DMS153 treated with DMSO at 0.1 percent for 48 hours (cell line): Measurements from ENCODE around the gene EFCAB6.

ENCODE experiments used
- DNase-seq: peaks from one replicate; lab custom pipeline; 2025; ENCODE audit not compliant: unreplicated experiment; lab: John Stamatoyannopoulos, UW

EFCAB6 gene

DNA sequence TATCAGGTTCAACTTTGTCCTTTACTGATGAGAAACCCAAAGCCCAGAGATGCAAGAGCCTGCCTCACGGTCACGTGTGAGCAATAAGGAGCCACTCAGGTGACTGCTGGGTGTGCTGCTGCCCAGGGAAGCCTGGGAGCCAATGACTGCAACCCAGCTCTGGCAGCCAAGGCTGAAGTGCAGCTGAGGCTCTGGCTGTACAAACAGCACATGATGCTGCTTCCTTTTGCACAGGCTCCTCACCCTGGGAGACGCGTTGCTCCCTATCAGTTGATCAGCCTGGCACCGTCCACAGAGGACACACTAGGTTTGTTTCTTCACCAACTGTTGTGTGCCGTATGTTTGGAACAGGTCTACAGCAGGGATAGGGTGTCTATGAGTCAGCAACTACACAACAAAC is 168.7 kb downstream of the EFCAB6 start:
- DNase-seq: no peak

DNA sequence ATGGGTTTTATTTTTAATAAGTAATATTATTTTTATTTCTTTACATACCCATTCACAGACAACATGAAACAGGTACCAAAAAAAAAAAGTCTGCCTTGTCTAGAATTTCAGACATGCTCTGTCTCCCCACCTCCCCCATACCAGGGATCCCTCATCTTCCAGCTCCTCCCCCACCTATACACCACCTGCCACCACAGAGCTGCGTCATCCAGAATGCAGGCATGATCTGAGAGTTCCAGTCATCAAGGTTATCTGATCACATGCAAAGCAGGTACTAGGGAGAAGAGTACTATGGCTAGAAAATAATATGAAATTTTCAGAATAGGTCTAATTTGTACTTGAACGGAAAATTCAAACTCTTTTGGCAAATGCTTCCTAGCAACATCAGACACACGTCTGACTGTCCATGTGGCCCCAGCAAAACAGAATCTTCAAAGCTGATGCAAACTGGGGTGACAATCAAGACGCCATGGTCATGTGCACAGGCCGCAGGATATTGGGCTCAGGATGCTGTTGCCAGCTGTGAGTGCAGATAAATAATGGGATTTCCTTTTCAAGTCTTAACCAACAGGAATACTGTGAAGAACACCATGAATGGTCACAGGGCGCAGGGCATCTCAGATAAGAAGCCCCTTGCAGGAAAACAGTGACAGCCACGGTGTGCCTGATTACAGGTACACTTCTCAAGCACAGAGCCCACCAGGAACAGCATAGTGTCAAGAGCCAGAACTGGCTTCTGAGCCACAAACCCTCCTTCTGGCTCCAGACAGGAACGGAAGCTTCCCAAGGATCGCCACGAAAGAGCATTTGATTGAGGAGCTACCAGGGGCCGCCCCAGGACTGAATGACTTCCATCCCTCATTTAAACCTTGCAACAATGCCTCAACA is 169.5 kb downstream of the EFCAB6 start:
- no peak for DNase-seq

GRCh38 chr22:43639228-43639948 is 172.7 kb downstream of the EFCAB6 start:
- no peak for DNase-seq

GRCh38 chr22:43637275-43638260 is 174.5 kb downstream of the EFCAB6 start:
- DNase-seq: no peak

- DNase-seq: no peak
These were observed 176.0 kb downstream of the EFCAB6 start for GRCh38 chr22:43636086-43636485.

DNA sequence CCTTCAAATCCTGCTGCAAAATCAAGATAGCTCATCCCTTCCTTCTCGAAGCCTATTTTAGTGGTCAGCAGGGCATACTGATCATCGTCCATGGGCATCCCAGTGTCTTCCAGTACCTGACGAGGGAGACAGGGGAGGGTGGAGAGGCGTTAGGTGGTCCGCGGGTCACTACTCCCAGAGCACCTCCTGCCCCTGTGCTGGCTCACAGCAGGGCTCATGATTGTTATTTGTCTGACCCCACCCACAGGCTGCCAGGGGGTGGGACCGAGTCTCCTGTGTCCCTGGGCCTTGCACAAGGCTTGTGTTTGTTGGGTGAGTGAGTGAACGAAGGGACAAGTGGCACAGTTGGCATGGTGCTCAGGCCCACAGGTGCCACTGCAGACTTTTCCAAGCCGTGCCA is 177.0 kb downstream of the EFCAB6 start:
- no peak for DNase-seq

DNA sequence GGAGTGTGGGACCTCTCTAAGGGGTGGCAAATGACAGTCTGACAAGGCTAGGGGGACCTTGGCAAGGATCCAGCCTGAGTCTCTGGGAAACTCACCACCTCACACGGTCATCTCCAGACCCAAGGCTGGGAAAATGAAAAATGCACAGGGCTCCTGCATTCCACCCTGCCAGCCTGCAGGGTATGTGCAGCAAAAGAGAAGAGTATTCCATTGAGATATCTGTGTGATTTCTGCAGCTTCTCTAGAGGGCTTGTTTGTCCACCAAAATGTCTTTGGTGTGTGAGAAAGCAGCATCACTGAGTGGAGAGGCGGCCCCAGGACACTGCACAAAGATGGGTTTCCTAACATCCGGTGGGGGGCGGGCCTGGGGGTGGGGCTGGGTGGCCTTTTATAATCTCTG is 177.8 kb downstream of the EFCAB6 start:
- DNase-seq: no peak

GRCh38 chr22:43633631-43634285 is 178.3 kb downstream of the EFCAB6 start:
- DNase-seq: no peak

GRCh38 chr22:43631846-43632245 is 180.3 kb downstream of the EFCAB6 start:
- no peak for DNase-seq

DNA sequence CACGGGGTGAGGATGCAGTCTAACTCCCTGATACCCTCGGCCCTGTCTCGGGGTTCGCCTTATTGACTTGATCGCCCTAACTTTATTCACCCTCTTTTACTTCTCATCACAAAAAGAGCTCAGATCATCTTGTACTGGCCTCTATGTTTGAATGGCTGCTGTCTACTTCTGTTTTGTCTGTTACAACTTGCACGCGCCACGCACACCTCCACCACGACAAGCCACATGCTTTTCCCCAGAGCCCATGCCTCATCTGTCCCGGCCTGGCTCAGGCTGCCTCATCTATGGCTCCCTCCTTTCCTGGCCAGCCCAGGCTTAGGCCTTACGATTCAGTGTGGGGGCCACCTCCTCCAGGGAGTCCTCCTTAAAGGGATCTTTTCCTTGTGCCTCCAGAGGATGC is 180.9 kb downstream of the EFCAB6 start:
- no peak for DNase-seq

- DNase-seq: no peak
These were observed 181.7 kb downstream of the EFCAB6 start for GRCh38 chr22:43630451-43630850.

- DNase-seq: no peak
These were observed 183.9 kb downstream of the EFCAB6 start for GRCh38 chr22:43628250-43628649.

GRCh38 chr22:43627485-43628213 is 184.5 kb downstream of the EFCAB6 start:
- no peak for DNase-seq

- no peak for DNase-seq
These were observed 186.9 kb downstream of the EFCAB6 start for GRCh38 chr22:43625242-43625641.

DNA sequence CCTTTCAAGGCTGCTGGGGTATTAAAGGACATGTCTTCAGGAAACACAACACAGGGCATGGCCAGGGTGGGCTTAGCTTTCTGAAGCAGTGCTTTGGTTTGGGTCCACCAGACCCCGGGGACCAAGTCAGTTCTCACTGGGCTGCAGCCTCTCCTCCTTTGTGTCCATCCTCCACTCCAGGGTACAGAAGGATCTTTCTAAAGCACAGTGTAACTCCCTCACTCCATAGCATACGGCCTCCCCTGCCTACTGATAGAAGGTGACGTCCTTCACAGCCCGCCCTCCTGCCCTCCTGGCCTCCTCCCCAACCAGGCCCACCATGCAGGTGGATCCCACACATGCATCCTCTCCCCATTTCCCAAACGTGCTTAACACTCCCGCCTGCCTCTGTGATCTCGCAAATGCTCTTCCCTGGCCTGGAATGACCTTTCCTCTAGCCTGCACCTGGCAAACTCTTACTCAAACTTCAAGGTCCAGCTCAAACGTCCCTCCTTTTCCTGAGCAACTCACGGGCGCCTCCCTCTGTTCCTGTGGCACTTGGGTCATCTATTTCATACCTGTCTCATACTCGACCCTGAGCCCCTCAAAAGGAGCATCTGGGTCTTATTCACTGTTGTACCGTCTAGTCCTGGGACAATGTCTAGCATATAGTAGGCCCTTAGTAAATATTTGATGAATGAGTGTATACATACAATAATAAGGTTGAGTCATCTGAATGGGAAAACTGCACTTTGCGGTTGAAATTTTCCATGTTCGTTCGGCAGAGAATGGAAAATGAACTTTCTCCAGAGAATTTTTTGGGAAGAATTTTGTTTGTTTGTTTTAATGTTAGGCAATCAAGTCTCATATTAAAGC is 187.7 kb downstream of the EFCAB6 start:
- no peak for DNase-seq

- DNase-seq: no peak
These were observed 189.2 kb downstream of the EFCAB6 start for GRCh38 chr22:43622886-43623285.

- no peak for DNase-seq
These were observed 191.9 kb downstream of the EFCAB6 start for GRCh38 chr22:43620197-43620596.

DNA sequence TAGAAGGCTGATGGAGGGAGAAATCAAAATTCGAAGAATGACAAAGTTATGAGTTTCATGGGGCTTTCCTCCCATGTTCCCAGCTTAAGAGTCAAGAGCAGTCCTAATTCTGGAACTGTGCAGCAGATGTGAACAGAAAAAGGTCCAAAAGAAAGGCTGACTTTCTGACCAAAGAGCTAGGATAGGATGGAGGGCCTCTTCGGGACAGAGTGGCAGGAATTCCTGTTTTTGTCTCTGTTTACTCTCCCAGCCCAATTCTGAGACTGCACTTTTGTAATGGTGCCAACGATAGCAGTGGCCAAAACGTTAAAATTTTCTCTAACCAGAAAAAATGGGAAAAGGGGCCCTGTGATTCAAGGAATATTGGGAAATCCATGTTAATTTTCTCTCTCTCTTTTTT is 193.6 kb downstream of the EFCAB6 start:
- DNase-seq: no peak

GRCh38 chr22:43616645-43617044 is 195.5 kb downstream of the EFCAB6 start:
- no peak for DNase-seq
